Vagina (tissue), 2 donors: ENCODE measurements around the gene LRRC18. TPM values are rescaled to one million over a fixed set of nuclear protein-coding genes. Genes with fewer than 3 reads are reported as not detected.

Source experiments
- DNase-seq, 2 donors: peaks; one replicate each; pipeline ENCODE4 v3.0.0-alpha.2; 2017; ENCODE audit errors: extremely low spot score in 2 of 2
- H3K27ac ChIP-seq: fragments of 200-600 bp; sonication (generic); one replicate; pipeline ENCODE4 v1.5.1; 2019
- H3K27me3 ChIP-seq: fragments of 200-600 bp; sonication (generic); one replicate; pipeline ENCODE4 v1.5.1; 2019
- H3K36me3 ChIP-seq, 2 donors: fragments of 200-600 bp; sonication (generic); one replicate each; pipeline ENCODE4 v1.5.1; 2017 to 2019
- H3K4me1 ChIP-seq: fragments of 200-600 bp; sonication (generic); one replicate; pipeline ENCODE4 v1.5.1; 2019
- H3K4me3 ChIP-seq, 2 donors: fragments of 200-600 bp; sonication (generic); 1 replicate in 1 of 2; 2 replicates in 1 of 2; pipeline ENCODE4 v1.5.1; 2016 to 2019
- H3K9me3 ChIP-seq: fragments of 200-600 bp; sonication (generic); one replicate; pipeline ENCODE4 v1.5.1; 2019
- CTCF ChIP-seq, 3 experiments: fragments of 450-650 bp in 2 of 3; fragments of 200-600 bp in 1 of 3; sonication (generic) in 1 of 3; IDR thresholded peaks; one replicate each; pipeline ENCODE4 v1.5.1; 2017 to 2019; ENCODE audit warnings: antibody characterized with exemption in 3 of 3, mild to moderate bottlenecking in 2 of 3, moderate library complexity in 2 of 3
- POLR2A ChIP-seq, 2 donors: fragments of 450-650 bp; IDR thresholded peaks; one replicate each; pipeline ENCODE4 v1.6.1; 2017; ENCODE audit warnings: antibody characterized with exemption in 2 of 2, mild to moderate bottlenecking in 2 of 2, moderate library complexity in 2 of 2
- POLR2AphosphoS5 ChIP-seq, 2 donors: sonication (generic); formaldehyde crosslinking; IDR thresholded peaks; one replicate each; pipeline ENCODE4 v1.9.0; 2017; ENCODE audit warnings: antibody characterized with exemption in 2 of 2, mild to moderate bottlenecking in 2 of 2, low read depth in 1 of 2; ENCODE audit not compliant: insufficient read depth in 1 of 2
- intact Hi-C: fragments of 100-400 bp; cut with DNase I; formaldehyde crosslinking; loops from one replicate; pipeline ENCODE4 v1.15.1; 2023
- total RNA-seq: library from RNA; depleted of rRNA; stranded (reverse); fragments of >200 nt; gene quantifications from one replicate; pipeline ENCODE4 v1.2.3, GENCODE V29; 2016

Gene LRRC18
- total RNA-seq, 1 donor from 2014 or later: not detected

GRCh38 chr10:48947690-48948469, 8.2 kb upstream of the LRRC18 start:
- H3K9me3 ChIP-seq: no peaks in the 10 kb centered on the region
- intact Hi-C loops: no loop called here
- H3K4me3 ChIP-seq: no peak overlapping the region
- no peak for DNase-seq
- no peaks in the 10 kb centered on the region for H3K27me3 ChIP-seq
- no peak overlapping the region for H3K27ac ChIP-seq
- H3K4me1 ChIP-seq: peaks cover 5% of the 10 kb centered on the region
- TF ChIP-seq POLR2A (IDR thresholded peaks at IDR 0.05) (no peak), POLR2AphosphoS5 (IDR thresholded peaks at IDR 0.05; ENCODE audit: insufficient read depth in 1 of 2, low read depth in 1 of 2) (no peak), CTCF (IDR thresholded peaks at IDR 0.05) (no peak)
- H3K36me3 ChIP-seq: no peaks in the 10 kb centered on the region

GRCh38 chr10:48946891-48947500, 7.4 kb upstream of the LRRC18 start:
- Histone ChIP-seq H3K4me3 (no peak overlapping the region), H3K36me3 (no peaks in the 10 kb centered on the region), H3K9me3 (no peaks in the 10 kb centered on the region), H3K27ac (no peak overlapping the region), H3K4me1 (peaks cover 5% of the 10 kb centered on the region), H3K27me3 (no peaks in the 10 kb centered on the region)
- TF ChIP-seq POLR2AphosphoS5 (IDR thresholded peaks at IDR 0.05; ENCODE audit: insufficient read depth in 1 of 2, low read depth in 1 of 2): no peak
- TF ChIP-seq CTCF (IDR thresholded peaks at IDR 0.05): no peak
- TF ChIP-seq POLR2A (IDR thresholded peaks at IDR 0.05): no peak
- intact Hi-C loops: no loop called here
- no peak for DNase-seq

GRCh38 chr10:48946332-48946731, 6.7 kb upstream of the LRRC18 start:
- TF ChIP-seq POLR2AphosphoS5 (IDR thresholded peaks at IDR 0.05; ENCODE audit: insufficient read depth in 1 of 2, low read depth in 1 of 2) (no peak), CTCF (IDR thresholded peaks at IDR 0.05) (no peak), POLR2A (IDR thresholded peaks at IDR 0.05) (no peak)
- peaks cover 5% of the 10 kb centered on the region for H3K4me1 ChIP-seq
- H3K36me3 ChIP-seq: no peaks in the 10 kb centered on the region
- DNase-seq: no peak
- no peaks in the 10 kb centered on the region for H3K9me3 ChIP-seq
- H3K4me3 ChIP-seq: no peak overlapping the region
- intact Hi-C loops: no loop called here
- no peaks in the 10 kb centered on the region for H3K27me3 ChIP-seq
- no peak overlapping the region for H3K27ac ChIP-seq

- H3K27ac ChIP-seq: no peak overlapping the region
- H3K36me3 ChIP-seq: no peaks in the 10 kb centered on the region
- H3K4me3 ChIP-seq: no peak overlapping the region
- intact Hi-C loops: no loop called here
- H3K9me3 ChIP-seq: no peaks in the 10 kb centered on the region
- H3K27me3 ChIP-seq: no peaks in the 10 kb centered on the region
- H3K4me1 ChIP-seq: peaks cover 5% of the 10 kb centered on the region
- TF ChIP-seq POLR2AphosphoS5 (IDR thresholded peaks at IDR 0.05; ENCODE audit: insufficient read depth in 1 of 2, low read depth in 1 of 2): no peak
- no peak for TF ChIP-seq CTCF (IDR thresholded peaks at IDR 0.05)
- no peak for TF ChIP-seq POLR2A (IDR thresholded peaks at IDR 0.05)
- DNase-seq: no peak
Measured at GRCh38 chr10:48945441-48946130, 5.9 kb upstream of the LRRC18 start.
